ENCODE measurements around the gene TBX21.

DNA sequence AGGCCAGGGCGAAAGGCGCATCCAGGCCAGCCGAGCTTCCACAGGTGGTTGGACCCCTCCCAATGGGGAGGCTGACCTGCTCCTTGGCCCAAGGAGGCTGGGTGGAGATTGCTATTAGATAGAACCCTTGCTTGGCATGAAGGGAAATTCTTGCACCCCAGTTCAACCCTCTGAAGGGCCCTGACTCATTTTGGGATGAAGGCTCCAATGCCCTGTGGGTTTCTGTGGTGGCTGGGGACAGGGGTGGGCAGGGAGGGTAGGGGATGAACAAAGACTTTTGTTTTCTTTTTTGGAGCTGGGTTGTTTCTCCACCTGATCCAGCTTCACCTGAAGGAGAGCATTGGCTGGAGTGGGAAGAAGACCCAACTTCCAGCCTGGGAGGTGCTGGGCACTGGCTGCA is 16.7 kb upstream of the TBX21 start:
- TF ChIP-seq, protein P1, sequence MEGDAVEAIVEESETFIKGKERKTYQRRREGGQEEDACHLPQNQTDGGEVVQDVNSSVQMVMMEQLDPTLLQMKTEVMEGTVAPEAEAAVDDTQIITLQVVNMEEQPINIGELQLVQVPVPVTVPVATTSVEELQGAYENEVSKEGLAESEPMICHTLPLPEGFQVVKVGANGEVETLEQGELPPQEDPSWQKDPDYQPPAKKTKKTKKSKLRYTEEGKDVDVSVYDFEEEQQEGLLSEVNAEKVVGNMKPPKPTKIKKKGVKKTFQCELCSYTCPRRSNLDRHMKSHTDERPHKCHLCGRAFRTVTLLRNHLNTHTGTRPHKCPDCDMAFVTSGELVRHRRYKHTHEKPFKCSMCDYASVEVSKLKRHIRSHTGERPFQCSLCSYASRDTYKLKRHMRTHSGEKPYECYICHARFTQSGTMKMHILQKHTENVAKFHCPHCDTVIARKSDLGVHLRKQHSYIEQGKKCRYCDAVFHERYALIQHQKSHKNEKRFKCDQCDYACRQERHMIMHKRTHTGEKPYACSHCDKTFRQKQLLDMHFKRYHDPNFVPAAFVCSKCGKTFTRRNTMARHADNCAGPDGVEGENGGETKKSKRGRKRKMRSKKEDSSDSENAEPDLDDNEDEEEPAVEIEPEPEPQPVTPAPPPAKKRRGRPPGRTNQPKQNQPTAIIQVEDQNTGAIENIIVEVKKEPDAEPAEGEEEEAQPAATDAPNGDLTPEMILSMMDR (IDR thresholded peaks at IDR 0.05) = no peak
- no peak for TF ChIP-seq POLR2AphosphoS5 (IDR thresholded peaks at IDR 0.05)
- TF ChIP-seq POLR2A (IDR thresholded peaks at IDR 0.05) = no peak

Data from sigmoid colon (tissue), 4 donors.